ENCODE measurements around the gene RHOD. TPM values are rescaled to one million over a fixed set of nuclear protein-coding genes. Genes with fewer than 3 reads are reported as not detected.

RHOD gene
- total and polyA plus RNA-seq, 2 donors (not counting 3 experiments of a cell fraction or from before 2014, with no cell fraction given), result 10.6 to 17.9 TPM

- ChIA-PET POLR2A (no interaction called here), CTCF (no interaction called here)
- H3K4me2 ChIP-seq (ENCODE audit: insufficient read depth, low read length), result no peak overlapping the region
Observed at GRCh38 chr11:67111261-67111660, 54.6 kb downstream of the RHOD start.

More at GRCh38 chr11:67111261-67111660, 54.6 kb downstream of the RHOD start:
- H4K20me1 ChIP-seq (replicated peaks; ENCODE audit: control insufficient read depth, extremely low read depth, insufficient read depth, low read length), result no peaks in the 10 kb centered on the region
- H3K4me1 ChIP-seq (ENCODE audit: control insufficient read depth, extremely low read depth, insufficient read depth, low read length), result no peaks in the 10 kb centered on the region
- H3K27me3 ChIP-seq (ENCODE audit: control insufficient read depth in 2 of 2, insufficient read depth in 2 of 2, low read length in 2 of 2), result peaks cover 4 to 5% of the 10 kb centered on the region in 2 experiments
- no peaks in the 10 kb centered on the region for H3K9me3 ChIP-seq (replicated peaks; ENCODE audit: control insufficient read depth, insufficient read depth, low read length)
- no peak overlapping the region for H3K4me3 ChIP-seq (replicated peaks in 1 of 3; ENCODE audit: insufficient read depth in 1 of 3, low read depth in 1 of 3, low read length in 3 of 3)
- no peak for DNase-seq (ENCODE audit: low read depth, low spot score)
- intact Hi-C loops (cut with micrococcal nuclease) (no loop called here), dilution Hi-C loops (cut with MboI; ENCODE audit: extremely low pct_ligation_motif_present, low sequenced_read_pairs) (no loop called here)
- no TSS peak for BruUV-seq (replicated peaks)
- no peaks in the 10 kb centered on the region for H3K79me2 ChIP-seq (ENCODE audit: control insufficient read depth, insufficient read depth, low read length)
- H2AFZ ChIP-seq (ENCODE audit: low read depth, low read length), result no peak overlapping the region
- TF ChIP-seq POLR2A (IDR thresholded peaks at IDR 0.05; ENCODE audit: low read depth, low read length) (no peak), CTCF (IDR thresholded peaks at IDR 0.05; ENCODE audit: extremely low read depth in 1 of 2, insufficient read depth in 1 of 2, low read depth in 1 of 2, low read length in 2 of 2) (no peak), JUN (IDR thresholded peaks at IDR 0.05; ENCODE audit: borderline replicate concordance, insufficient read depth, insufficient read length, low read depth) (no peak), GATA2 (IDR thresholded peaks at IDR 0.05; ENCODE audit: insufficient read depth, insufficient read length, low read depth, low read length) (no peak), POLR2AphosphoS5 (IDR thresholded peaks at IDR 0.05; ENCODE audit: insufficient read depth, low read depth, low read length) (no peak), MYC (IDR thresholded peaks at IDR 0.05; ENCODE audit: low read depth, low read length) (no peak), FOS (IDR thresholded peaks at IDR 0.05; ENCODE audit: borderline replicate concordance, insufficient read depth, low read length) (no peak), EZH2 (IDR thresholded peaks at IDR 0.05; ENCODE audit: borderline replicate concordance, low read depth, low read length, severe bottlenecking) (no peak), MAX (IDR thresholded peaks at IDR 0.05; ENCODE audit: insufficient read depth, insufficient read length) (no peak)
- H3K36me3 ChIP-seq (ENCODE audit: control insufficient read depth in 2 of 2, extremely low read depth in 1 of 2, insufficient read depth in 2 of 2, low read length in 2 of 2), result no peaks in the 10 kb centered on the region
- H3K9ac ChIP-seq (replicated peaks; ENCODE audit: extremely low read depth, insufficient read depth, low read length), result no peak overlapping the region
- no peak overlapping the region for H3K27ac ChIP-seq (ENCODE audit: insufficient read depth, low read depth, low read length)
- no peaks in the 10 kb centered on the region for H3K9me1 ChIP-seq (replicated peaks; ENCODE audit: control insufficient read depth, extremely low read depth, insufficient read depth, low read length)
- FAIRE-seq, result no peak
